ENCODE data around the gene MB. TPM values are rescaled to one million over a fixed set of nuclear protein-coding genes. Genes with fewer than 3 reads are reported as not detected.
A peak's percentile ranks its signal among the peaks of the same experiment; 100 is the strongest.

MB gene
- total RNA-seq, 3 donors from 2014 or later: 0.48 to 13.1 (median 10.0) TPM

- Histone ChIP-seq H3K36me3 (peaks cover 3% of the 10 kb centered on the region), H3K9me3 (no peaks in the 10 kb centered on the region), H3K27me3 (no peaks in the 10 kb centered on the region), H3K4me3 (peak overlapping the region in 1 of 3 donors; percentile 6), H3K4me1 (peaks cover 9 to 15% of the 10 kb centered on the region in 2 donors), H3K27ac (no peak overlapping the region)
- DNase-seq (ENCODE audit: low spot score in 2 of 2): no peak
- no peak for TF ChIP-seq CTCF (IDR thresholded peaks at IDR 0.05)
- TF ChIP-seq POLR2AphosphoS5 (IDR thresholded peaks at IDR 0.05): no peak
- no peak for TF ChIP-seq POLR2A (IDR thresholded peaks at IDR 0.05)
- intact Hi-C loops (cut with DNase I; ENCODE audit: low total_unique reads): no loop called here
These were observed 34.0 kb upstream of the MB start for GRCh38 chr22:35651085-35651484.

GRCh38 chr22:35649636-35650250, 32.6 kb upstream of the MB start:
- intact Hi-C loops (cut with DNase I; ENCODE audit: low total_unique reads): no loop called here
- no peaks in the 10 kb centered on the region for H3K27me3 ChIP-seq
- peak overlapping the region; percentile 69 to 96 (median 73) for H3K4me3 ChIP-seq
- no peak overlapping the region for H3K27ac ChIP-seq
- H3K36me3 ChIP-seq: no peaks in the 10 kb centered on the region
- H3K9me3 ChIP-seq: no peaks in the 10 kb centered on the region
- TF ChIP-seq POLR2AphosphoS5 (IDR thresholded peaks at IDR 0.05) (no peak), POLR2A (IDR thresholded peaks at IDR 0.05) (no peak), CTCF (IDR thresholded peaks at IDR 0.05) (no peak)
- H3K4me1 ChIP-seq: peaks cover 9 to 15% of the 10 kb centered on the region in 2 donors
- no peak for DNase-seq (ENCODE audit: low spot score in 2 of 2)

GRCh38 chr22:35649026-35649553, 32.0 kb upstream of the MB start:
- H3K27ac ChIP-seq: peak overlapping the region; percentile 92 to 99
- intact Hi-C loops (cut with DNase I; ENCODE audit: low total_unique reads): no loop called here
- H3K4me3 ChIP-seq: peak overlapping the region; percentile 69 to 96 (median 73)

GRCh38 chr22:35648066-35649025, 31.2 kb upstream of the MB start, which contains the start of gene APOL6:
APOL6 (plus strand) TSS chr22:35648446; CDS start chr22:35656426, 7,980 bp downstream.
- H3K9me3 ChIP-seq: no peaks in the 10 kb centered on the region
- H3K36me3 ChIP-seq: no peaks in the 10 kb centered on the region
- intact Hi-C loops (cut with DNase I; ENCODE audit: low total_unique reads): no loop called here
- peaks cover 9 to 15% of the 10 kb centered on the region in 2 donors for H3K4me1 ChIP-seq
- no peaks in the 10 kb centered on the region for H3K27me3 ChIP-seq
- no peak for TF ChIP-seq CTCF (IDR thresholded peaks at IDR 0.05)
- TF ChIP-seq POLR2AphosphoS5 (IDR thresholded peaks at IDR 0.05): peak in 2 of 3 donors; percentile 56 to 60
- DNase-seq (ENCODE audit: low spot score in 2 of 2): no peak
- H3K4me3 ChIP-seq: peak within 1 kb of the TSS; percentile 69 to 96 (median 73)
- H3K27ac ChIP-seq: peak within 1 kb of the TSS; percentile 92 to 99

More at GRCh38 chr22:35649026-35649553, 32.0 kb upstream of the MB start:
- Histone ChIP-seq H3K36me3 (no peaks in the 10 kb centered on the region), H3K27me3 (no peaks in the 10 kb centered on the region), H3K9me3 (no peaks in the 10 kb centered on the region), H3K4me1 (peaks cover 9 to 15% of the 10 kb centered on the region in 2 donors)
- no peak for TF ChIP-seq POLR2AphosphoS5 (IDR thresholded peaks at IDR 0.05)
- TF ChIP-seq POLR2A (IDR thresholded peaks at IDR 0.05): no peak
- TF ChIP-seq CTCF (IDR thresholded peaks at IDR 0.05): no peak
- DNase-seq (ENCODE audit: low spot score in 2 of 2): no peak

Data from breast epithelium (tissue), 4 donors.